Nephron (organoid): ENCODE data around the gene KIAA1217.
"Not testable (repeated sequence)": the region's sequence is repeated elsewhere in the genome, so short reads cannot be mapped to it uniquely, and the experiment has no call there.

Source experiments
- H3K27ac Mint-ChIP-seq, 3 experiments: 2 replicates each; pipeline ENCODE4 v1.8.0; 2020; ENCODE audit warnings: mixed read lengths in 3 of 3, mild to moderate bottlenecking in 2 of 3, moderate library complexity in 1 of 3
- H3K27me3 Mint-ChIP-seq: 2 replicates; pipeline ENCODE4 v1.8.0; 2021; ENCODE audit warnings: low read depth, mild to moderate bottlenecking, moderate library complexity, mixed read lengths
- H3K36me3 Mint-ChIP-seq: 2 replicates; pipeline ENCODE4 v1.8.0; 2020; ENCODE audit warnings: low read depth, mixed read lengths
- H3K4me1 Mint-ChIP-seq: 2 replicates; pipeline ENCODE4 v1.8.0; 2020; ENCODE audit warnings: mixed read lengths
- H3K4me3 Mint-ChIP-seq, 3 experiments: 2 replicates each; pipeline ENCODE4 v1.8.0; 2020; ENCODE audit warnings: mild to moderate bottlenecking in 3 of 3, mixed read lengths in 3 of 3, moderate library complexity in 2 of 3
- H3K9me3 Mint-ChIP-seq: 2 replicates; pipeline ENCODE4 v1.8.0; 2020; ENCODE audit warnings: mixed read lengths
- TF ChIP-seq, protein P1 (sequence below), 3 experiments: fragments of 200-600 bp; sonication (generic); IDR thresholded peaks; one replicate each; pipeline ENCODE4 v1.5.0; 2021; ENCODE audit warnings: antibody characterized with exemption in 3 of 3; ENCODE audit not compliant: unreplicated experiment in 3 of 3

KIAA1217 gene

DNA sequence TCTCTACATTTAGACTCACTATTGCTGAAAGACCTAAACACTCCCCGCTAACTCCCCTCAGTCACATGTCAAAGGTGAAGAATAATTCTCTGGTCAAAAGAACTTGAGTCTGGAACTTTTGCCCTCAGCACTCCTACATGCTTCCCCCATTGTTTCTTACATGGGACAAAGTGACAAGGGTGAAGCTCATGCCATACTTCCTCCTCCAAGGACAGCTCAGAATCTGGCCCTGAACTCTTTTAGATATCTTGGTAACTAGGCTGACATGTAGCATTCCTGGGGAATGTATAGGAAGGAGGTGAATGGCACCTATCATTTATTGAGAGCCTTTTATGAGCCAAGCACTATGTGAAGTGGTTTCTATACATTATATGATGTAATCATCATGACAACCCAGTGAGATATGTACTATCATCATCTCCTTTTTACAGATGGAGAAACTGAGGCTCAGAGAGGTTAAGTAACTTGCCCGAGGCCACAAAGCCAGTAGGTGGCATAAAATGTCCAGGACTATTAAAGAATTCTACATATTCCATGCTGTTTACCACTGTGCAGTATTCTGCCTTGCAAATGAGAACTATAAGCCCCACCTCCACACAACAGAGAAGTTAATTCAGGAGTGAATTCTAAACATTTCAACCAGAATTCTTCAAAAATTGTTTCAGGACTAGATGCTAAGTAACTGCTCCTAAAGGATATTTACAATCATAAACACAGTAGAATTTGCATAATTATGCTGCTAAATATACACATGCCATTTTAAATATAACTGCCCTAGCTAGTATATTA lies 268.2 kb downstream of the KIAA1217 start:
- Mint-ChIP-seq H3K4me1 (no peaks in the 10 kb centered on the region), H3K4me3 (no peak overlapping the region), H3K27me3 (no peaks in the 10 kb centered on the region), H3K36me3 (peaks cover 89% of the 10 kb centered on the region), H3K27ac (no peak overlapping the region), H3K9me3 (peaks cover 19% of the 10 kb centered on the region)
- TF ChIP-seq, protein P1, sequence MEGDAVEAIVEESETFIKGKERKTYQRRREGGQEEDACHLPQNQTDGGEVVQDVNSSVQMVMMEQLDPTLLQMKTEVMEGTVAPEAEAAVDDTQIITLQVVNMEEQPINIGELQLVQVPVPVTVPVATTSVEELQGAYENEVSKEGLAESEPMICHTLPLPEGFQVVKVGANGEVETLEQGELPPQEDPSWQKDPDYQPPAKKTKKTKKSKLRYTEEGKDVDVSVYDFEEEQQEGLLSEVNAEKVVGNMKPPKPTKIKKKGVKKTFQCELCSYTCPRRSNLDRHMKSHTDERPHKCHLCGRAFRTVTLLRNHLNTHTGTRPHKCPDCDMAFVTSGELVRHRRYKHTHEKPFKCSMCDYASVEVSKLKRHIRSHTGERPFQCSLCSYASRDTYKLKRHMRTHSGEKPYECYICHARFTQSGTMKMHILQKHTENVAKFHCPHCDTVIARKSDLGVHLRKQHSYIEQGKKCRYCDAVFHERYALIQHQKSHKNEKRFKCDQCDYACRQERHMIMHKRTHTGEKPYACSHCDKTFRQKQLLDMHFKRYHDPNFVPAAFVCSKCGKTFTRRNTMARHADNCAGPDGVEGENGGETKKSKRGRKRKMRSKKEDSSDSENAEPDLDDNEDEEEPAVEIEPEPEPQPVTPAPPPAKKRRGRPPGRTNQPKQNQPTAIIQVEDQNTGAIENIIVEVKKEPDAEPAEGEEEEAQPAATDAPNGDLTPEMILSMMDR (IDR thresholded peaks at IDR 0.05; ENCODE audit: unreplicated experiment in 3 of 3), result no peak

DNA sequence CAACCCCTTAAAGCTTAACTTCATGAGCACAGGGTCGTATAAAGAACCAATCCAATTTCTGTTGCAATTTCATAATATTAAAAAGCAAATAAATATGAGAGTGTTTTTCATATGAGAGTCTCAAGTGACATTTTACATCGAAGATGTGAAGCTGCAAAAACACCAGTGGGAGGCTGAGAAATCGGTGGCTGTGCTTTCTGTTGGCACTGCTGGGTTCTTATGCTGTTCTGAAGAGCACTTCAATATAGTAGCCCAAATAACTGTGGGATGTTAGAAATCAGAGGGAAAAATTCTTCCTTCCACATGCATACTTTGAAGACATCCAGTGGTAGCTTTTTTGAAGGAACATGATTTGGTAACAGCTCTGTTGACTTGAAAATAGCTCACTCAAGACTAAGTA lies 269.0 kb downstream of the KIAA1217 start:
- Mint-ChIP-seq H3K27me3 (no peaks in the 10 kb centered on the region), H3K27ac (no peak overlapping the region), H3K4me1 (no peaks in the 10 kb centered on the region), H3K4me3 (no peak overlapping the region), H3K9me3 (peaks cover 16% of the 10 kb centered on the region), H3K36me3 (peaks cover 84% of the 10 kb centered on the region)
- TF ChIP-seq, protein P1 (IDR thresholded peaks at IDR 0.05; ENCODE audit: unreplicated experiment in 3 of 3), result no peak

DNA sequence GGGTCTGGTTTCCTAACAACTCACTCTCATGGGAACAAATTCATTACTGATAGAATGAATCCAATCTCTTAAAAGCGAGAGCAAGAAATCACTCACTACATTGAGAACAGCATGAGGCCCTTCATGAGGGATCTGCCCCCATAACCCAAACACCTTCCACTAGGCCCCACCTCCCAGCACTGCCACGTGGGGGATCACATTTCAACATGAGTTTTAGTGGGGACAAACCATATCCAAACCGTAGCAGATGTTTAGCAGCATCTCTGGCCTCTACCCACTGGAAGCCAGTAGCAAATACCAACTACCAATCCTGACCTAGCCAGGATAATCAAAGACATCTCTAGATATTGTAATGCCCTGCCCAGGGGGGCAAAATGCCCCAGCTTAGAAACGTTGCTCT lies 270.9 kb downstream of the KIAA1217 start:
- H3K4me1 Mint-ChIP-seq, result no peaks in the 10 kb centered on the region
- H3K27me3 Mint-ChIP-seq, result no peaks in the 10 kb centered on the region
- H3K4me3 Mint-ChIP-seq, result no peak overlapping the region
- H3K9me3 Mint-ChIP-seq, result peaks cover 9% of the 10 kb centered on the region
- H3K27ac Mint-ChIP-seq, result no peak overlapping the region
- TF ChIP-seq, protein P1 (IDR thresholded peaks at IDR 0.05; ENCODE audit: unreplicated experiment in 3 of 3), result no peak
- peaks cover 75% of the 10 kb centered on the region for H3K36me3 Mint-ChIP-seq

DNA sequence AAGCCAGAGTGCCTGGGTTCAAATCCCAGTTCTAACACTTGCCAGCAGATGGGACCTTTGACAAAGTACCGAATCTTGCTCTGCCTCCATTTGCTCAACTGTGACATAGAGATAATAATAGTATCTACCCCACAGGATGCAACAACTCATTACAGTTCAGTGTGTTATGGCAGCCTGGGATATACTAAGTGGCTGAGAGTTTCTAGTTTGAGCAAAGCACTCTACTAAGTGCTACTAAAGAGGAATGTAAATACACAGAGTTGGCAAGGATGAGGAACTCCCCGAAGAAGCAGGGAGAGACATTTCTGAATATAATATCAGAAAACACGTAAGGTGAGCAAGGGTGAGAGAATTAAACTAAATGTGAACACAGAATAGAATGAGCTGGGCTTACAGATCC lies 271.5 kb downstream of the KIAA1217 start:
- Mint-ChIP-seq H3K27me3 (no peaks in the 10 kb centered on the region), H3K4me1 (no peaks in the 10 kb centered on the region), H3K36me3 (peaks cover 73% of the 10 kb centered on the region), H3K9me3 (peaks cover 6% of the 10 kb centered on the region), H3K27ac (no peak overlapping the region), H3K4me3 (no peak overlapping the region)
- TF ChIP-seq, protein P1 (IDR thresholded peaks at IDR 0.05; ENCODE audit: unreplicated experiment in 3 of 3), result no peak

DNA sequence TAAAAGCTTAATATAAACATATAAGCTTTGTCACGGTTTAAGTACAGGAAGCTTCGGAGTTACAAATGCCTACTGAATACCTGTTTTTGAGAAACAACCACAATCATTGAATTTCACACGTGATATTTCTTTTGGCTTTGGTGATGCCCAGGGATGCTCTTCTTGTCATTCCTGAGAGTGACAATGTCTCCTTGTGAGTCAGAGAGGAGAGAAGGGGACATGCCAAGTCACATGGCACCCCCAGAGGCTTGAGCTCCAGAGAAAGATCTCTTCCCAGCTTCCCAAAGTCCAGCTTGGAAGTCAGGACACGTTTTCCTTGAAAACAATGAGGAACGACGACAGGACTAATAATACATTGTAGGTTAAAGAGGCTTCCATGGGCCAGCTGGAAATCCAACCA lies 272.3 kb downstream of the KIAA1217 start:
- H3K27me3 Mint-ChIP-seq, result no peaks in the 10 kb centered on the region
- H3K4me3 Mint-ChIP-seq, result no peak overlapping the region
- H3K27ac Mint-ChIP-seq, result no peak overlapping the region
- H3K4me1 Mint-ChIP-seq, result no peaks in the 10 kb centered on the region
- peaks cover 73% of the 10 kb centered on the region for H3K36me3 Mint-ChIP-seq
- peaks cover 3% of the 10 kb centered on the region for H3K9me3 Mint-ChIP-seq
- TF ChIP-seq, protein P1 (IDR thresholded peaks at IDR 0.05; ENCODE audit: unreplicated experiment in 3 of 3), result no peak

DNA sequence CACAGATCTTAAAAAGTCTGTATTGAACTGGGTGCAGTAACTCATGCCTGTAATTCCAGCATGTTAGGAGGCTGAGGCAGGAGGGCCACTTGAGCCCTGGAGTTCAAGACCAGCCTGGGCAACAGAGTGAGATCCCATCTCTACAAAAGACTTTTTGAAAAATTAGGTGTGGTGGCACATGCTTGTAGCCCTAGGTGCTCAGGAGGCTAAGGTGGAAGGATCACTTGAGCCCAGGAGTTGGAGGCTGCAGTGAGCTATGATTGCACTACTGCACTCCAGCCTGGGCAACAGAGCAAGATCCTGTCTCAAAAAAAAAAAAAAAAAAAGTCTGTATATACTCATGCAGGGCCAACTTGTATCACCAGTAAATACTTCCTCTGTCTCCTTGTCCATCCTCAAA lies 273.8 kb downstream of the KIAA1217 start:
- H3K27me3 Mint-ChIP-seq, H3K4me1 Mint-ChIP-seq, H3K4me3 Mint-ChIP-seq, H3K9me3 Mint-ChIP-seq, H3K27ac Mint-ChIP-seq: not testable (repeated sequence)
- peaks cover 73% of the 10 kb centered on the region for H3K36me3 Mint-ChIP-seq
